Upper lobe of left lung (tissue), 4 donors: ENCODE measurements around the gene WWC1.

Experiments used
- CTCF ChIP-seq, 6 experiments: fragments of 450-650 bp in 4 of 6; fragments of 200-600 bp in 2 of 6; sonication (generic) in 2 of 6; IDR thresholded peaks; one replicate each; pipeline ENCODE4 v1.5.1; 2016 to 2019; ENCODE audit warnings: antibody characterized with exemption in 6 of 6
- EP300 ChIP-seq, 4 donors: sonication (generic); formaldehyde crosslinking; IDR thresholded peaks; one replicate each; pipeline ENCODE4 v1.5.1; 2017; ENCODE audit warnings: antibody characterized with exemption in 4 of 4, control low read depth in 2 of 4

DNA sequence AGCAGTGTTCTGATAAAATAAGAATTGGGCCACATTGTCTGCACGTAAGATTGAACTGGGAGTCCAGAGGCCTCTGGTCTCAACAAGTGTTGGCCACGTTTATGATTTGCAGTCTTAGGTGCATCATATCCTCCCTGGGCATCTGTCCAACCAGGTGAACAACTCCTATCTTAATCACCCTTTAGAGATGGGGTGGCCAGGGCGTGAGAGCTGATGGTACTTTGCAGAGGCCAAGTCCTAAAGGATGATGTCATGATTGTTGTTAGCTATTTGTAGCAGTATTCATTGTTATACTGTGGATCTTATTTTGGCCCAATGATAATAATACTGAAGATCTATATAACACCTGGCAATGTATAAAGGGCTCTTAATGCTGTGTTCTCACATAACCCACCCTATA is 121.6 kb downstream of the WWC1 start:
- TF ChIP-seq CTCF (IDR thresholded peaks at IDR 0.05) (no peak), EP300 (IDR thresholded peaks at IDR 0.05) (no peak)
